GM23338 (cell line): ENCODE results near the gene OR8D1. TPM values are rescaled to one million over a fixed set of nuclear protein-coding genes. Genes with fewer than 3 reads are reported as not detected.

Experiments
- ATAC-seq: fragments of 200-7000 bp; cut with Tn5 transposase; 3 replicates; pipeline ENCODE4 v1.9.1; 2020
- DNase-seq: peaks from one replicate; pipeline ENCODE4 v3.0.0-alpha.2; 2015; ENCODE audit warnings: low spot score
- H2AFZ ChIP-seq: fragments of 200-600 bp; sonication (generic); 2 replicates; pipeline ENCODE4 v1.8.0; 2016; ENCODE audit warnings: antibody characterized with exemption, mild to moderate bottlenecking, moderate library complexity
- H3F3A ChIP-seq: fragments of 200-600 bp; sonication (generic); replicated peaks from 2 replicates; pipeline ENCODE4 v1.8.0; 2017; ENCODE audit warnings: antibody characterized with exemption, mixed run types, low read depth
- H3K27ac ChIP-seq: fragments of 200-600 bp; sonication (generic); 2 replicates; pipeline ENCODE4 v1.6.1; 2016; ENCODE audit warnings: low read depth
- H3K27me3 ChIP-seq: fragments of 200-600 bp; sonication (generic); 2 replicates; pipeline ENCODE4 v1.8.0; 2016; ENCODE audit warnings: mild to moderate bottlenecking, mixed run types, moderate library complexity; ENCODE audit not compliant: insufficient read depth
- H3K36me3 ChIP-seq: fragments of 200-600 bp; sonication (generic); 2 replicates; pipeline ENCODE4 v1.8.0; 2016; ENCODE audit warnings: mild to moderate bottlenecking; ENCODE audit not compliant: insufficient read depth
- H3K4me1 ChIP-seq: fragments of 200-600 bp; sonication (generic); 2 replicates; pipeline ENCODE4 v1.8.0; 2016; ENCODE audit warnings: mild to moderate bottlenecking, moderate library complexity; ENCODE audit not compliant: insufficient read depth
- H3K4me2 ChIP-seq: fragments of 200-600 bp; sonication (generic); 2 replicates; pipeline ENCODE4 v1.7.1; 2017; ENCODE audit warnings: mixed run types
- H3K4me3 ChIP-seq: fragments of 200-600 bp; sonication (generic); 2 replicates; pipeline ENCODE4 v1.6.1; 2016; ENCODE audit warnings: mixed run types
- H3K79me2 ChIP-seq: fragments of 200-600 bp; sonication (generic); replicated peaks from 2 replicates; pipeline ENCODE4 v1.8.0; 2017; ENCODE audit warnings: mild to moderate bottlenecking; ENCODE audit not compliant: insufficient read depth
- H3K9me2 ChIP-seq: fragments of 200-600 bp; sonication (generic); 2 replicates; pipeline ENCODE4 v1.8.0; 2017; ENCODE audit not compliant: insufficient read depth
- H4K20me1 ChIP-seq: fragments of 200-600 bp; sonication (generic); replicated peaks from 2 replicates; pipeline ENCODE4 v1.8.0; 2017; ENCODE audit warnings: mild to moderate bottlenecking; ENCODE audit not compliant: insufficient read depth
- H3K27ac Mint-ChIP-seq: 2 replicates; pipeline ENCODE4 v1.8.0; 2020; ENCODE audit warnings: inconsistent platforms, mild to moderate bottlenecking, moderate library complexity, mixed read lengths
- H3K27me3 Mint-ChIP-seq: 3 replicates; pipeline ENCODE4 v1.8.0; 2022; ENCODE audit warnings: low read depth, mild to moderate bottlenecking, moderate library complexity, mixed read lengths, inconsistent platforms; ENCODE audit not compliant: insufficient read depth, poor library complexity
- H3K36me3 Mint-ChIP-seq: 3 replicates; pipeline ENCODE4 v1.8.0; 2021; ENCODE audit warnings: low read depth, mild to moderate bottlenecking, inconsistent platforms, moderate library complexity, mixed read lengths
- H3K4me1 Mint-ChIP-seq: 3 replicates; pipeline ENCODE4 v1.8.0; 2020; ENCODE audit warnings: mild to moderate bottlenecking, inconsistent platforms, mixed read lengths
- H3K4me3 Mint-ChIP-seq: 3 replicates; pipeline ENCODE4 v1.8.0; 2021; ENCODE audit warnings: moderate library complexity, mild to moderate bottlenecking, inconsistent platforms, mixed read lengths
- H3K9me3 Mint-ChIP-seq: 3 replicates; pipeline ENCODE4 v1.8.0; 2020; ENCODE audit warnings: moderate library complexity, mild to moderate bottlenecking, inconsistent platforms, mixed read lengths
- CREB1 ChIP-seq: fragments of 250-450 bp; sonication (Bioruptor Pico); IDR thresholded peaks from 2 replicates; pipeline ENCODE4 v1.5.0; 2020; ENCODE audit warnings: low read depth, mild to moderate bottlenecking, moderate library complexity
- CTCF ChIP-seq, 2 experiments: fragments of 200-600 bp in 1 of 2; sonication (generic) in 1 of 2; conservative IDR thresholded peaks; 2 replicates each; pipeline versions ENCODE4 v1.5.1 to v1.6.1; 2016 to 2017; ENCODE audit warnings: antibody characterized with exemption in 2 of 2, low read depth in 2 of 2, mild to moderate bottlenecking in 2 of 2, moderate library complexity in 1 of 2
- ETS1 ChIP-seq: IDR thresholded peaks from 2 replicates; pipeline ENCODE4 v1.6.1; 2016; ENCODE audit warnings: antibody characterized with exemption
- EZH2 ChIP-seq: fragments of 200-600 bp; sonication (generic); IDR thresholded peaks from one replicate; pipeline ENCODE4 v1.8.0; 2017; ENCODE audit warnings: antibody characterized with exemption, mild to moderate bottlenecking, low read depth; ENCODE audit not compliant: unreplicated experiment
- EZH2phosphoT487 ChIP-seq: fragments of 200-600 bp; sonication (generic); IDR thresholded peaks from one replicate; pipeline ENCODE4 v1.8.1; 2018; ENCODE audit warnings: antibody characterized with exemption; ENCODE audit not compliant: unreplicated experiment
- JUNB ChIP-seq: IDR thresholded peaks from one replicate; pipeline ENCODE4 v1.6.1; 2016; ENCODE audit warnings: antibody characterized with exemption; ENCODE audit not compliant: unreplicated experiment
- POLR2AphosphoS5 ChIP-seq: IDR thresholded peaks from 2 replicates; pipeline ENCODE4 v1.6.1; 2016; ENCODE audit warnings: antibody characterized with exemption, low read depth
- REST ChIP-seq: IDR thresholded peaks from one replicate; pipeline ENCODE4 v1.6.1; 2018; ENCODE audit warnings: antibody characterized with exemption; ENCODE audit not compliant: unreplicated experiment
- ZNF114 ChIP-seq: fragments of 250-450 bp; sonication (Bioruptor Pico); IDR thresholded peaks from 2 replicates; pipeline ENCODE4 v1.5.0; 2020; ENCODE audit warnings: mild to moderate bottlenecking, moderate library complexity
- ZNF331 ChIP-seq: fragments of 250-450 bp; sonication (Bioruptor Pico); IDR thresholded peaks from 2 replicates; pipeline ENCODE4 v1.5.0; 2020; ENCODE audit warnings: low read depth, mild to moderate bottlenecking, moderate library complexity
- ZNF462 ChIP-seq: fragments of 250-450 bp; sonication (Bioruptor Pico); IDR thresholded peaks from 2 replicates; pipeline ENCODE4 v1.5.0; 2020; ENCODE audit warnings: mild to moderate bottlenecking, moderate library complexity
- polyA plus RNA-seq: library from polyadenylated mRNA; unstranded; fragments of >200 nt; fragmentation: Nextera tagmentation; extraction: Ambion mirVana; gene quantifications from 2 replicates; pipeline ENCODE4 v1.2.1, GENCODE V29; 2016
- total RNA-seq: library from RNA; depleted of rRNA; stranded (reverse); fragments of >200 nt; shearing (Covaris generic); gene quantifications from 2 replicates; pipeline ENCODE4 v1.2.3, GENCODE V29; 2014

Gene OR8D1
- total and polyA plus RNA-seq, 2 experiments from 2014 or later: not detected

GRCh38 chr11:124301548-124301947, 12.2 kb downstream of the OR8D1 start (continued):
- TF ChIP-seq ZNF462 (CRISPR knock-in tag) (no peak), EZH2phosphoT487 (no peak), JUNB (no peak), ZNF331 (no peak), ZNF114 (CRISPR knock-in tag) (no peak)

GRCh38 chr11:124297921-124298320, 15.8 kb downstream of the OR8D1 start:
- H3K27me3 ChIP-seq: no peaks in the 10 kb centered on the region
- H4K20me1 ChIP-seq: no peaks in the 10 kb centered on the region
- no peak for ATAC-seq
- H3K9me2 ChIP-seq: no peaks in the 10 kb centered on the region
- H3K36me3 ChIP-seq: no peaks in the 10 kb centered on the region
- peaks cover 25% of the 10 kb centered on the region for H3K4me1 ChIP-seq
- no peaks in the 10 kb centered on the region for H3F3A ChIP-seq
- H3K27me3 Mint-ChIP-seq: no peaks in the 10 kb centered on the region
- H3K79me2 ChIP-seq: no peaks in the 10 kb centered on the region
- no peak overlapping the region for H3K4me3 Mint-ChIP-seq
- no peak overlapping the region for H3K4me3 ChIP-seq
- peaks cover 16% of the 10 kb centered on the region for H3K4me1 Mint-ChIP-seq
- no peak for DNase-seq
- no peak overlapping the region for H3K4me2 ChIP-seq
- no peak overlapping the region for H2AFZ ChIP-seq
- no peaks in the 10 kb centered on the region for H3K9me3 Mint-ChIP-seq
- H3K36me3 Mint-ChIP-seq: no peaks in the 10 kb centered on the region
- no peak overlapping the region for H3K27ac ChIP-seq
- H3K27ac Mint-ChIP-seq: no peak overlapping the region
- no peak for TF ChIP-seq ZNF114 (CRISPR knock-in tag)
- no peak for TF ChIP-seq REST
- no peak for TF ChIP-seq POLR2AphosphoS5
- no peak for TF ChIP-seq EZH2phosphoT487
- no peak for TF ChIP-seq EZH2
- no peak for TF ChIP-seq CTCF (conservative IDR thresholded peaks at IDR 0.05; ENCODE audit: low read depth in 2 of 2)
- TF ChIP-seq ETS1: no peak
- TF ChIP-seq CREB1 (CRISPR knock-in tag): no peak
